Keratinocyte (primary cell): ENCODE measurements around the gene ATF3.

Experiments
- EZH2 ChIP-seq: IDR thresholded peaks from one replicate; pipeline ENCODE4 v1.6.1; 2012; ENCODE audit warnings: inconsistent platforms, mild to moderate bottlenecking, low read length, moderate library complexity
- TF ChIP-seq, protein P1 (sequence below), 3 experiments: IDR thresholded peaks in 1 of 3; conservative IDR thresholded peaks in 1 of 3; optimal IDR thresholded peaks in 1 of 3; 2 replicates in 2 of 3; 3 replicates in 1 of 3; pipeline versions ENCODE3 to v1.5.1; 2011; ENCODE audit warnings: low read length in 3 of 3, mild to moderate bottlenecking in 3 of 3, moderate library complexity in 2 of 3, control low read depth in 1 of 3, inconsistent platforms in 1 of 3; ENCODE audit not compliant: insufficient read depth in 2 of 3; ENCODE audit errors: extremely low read depth in 1 of 3

DNA sequence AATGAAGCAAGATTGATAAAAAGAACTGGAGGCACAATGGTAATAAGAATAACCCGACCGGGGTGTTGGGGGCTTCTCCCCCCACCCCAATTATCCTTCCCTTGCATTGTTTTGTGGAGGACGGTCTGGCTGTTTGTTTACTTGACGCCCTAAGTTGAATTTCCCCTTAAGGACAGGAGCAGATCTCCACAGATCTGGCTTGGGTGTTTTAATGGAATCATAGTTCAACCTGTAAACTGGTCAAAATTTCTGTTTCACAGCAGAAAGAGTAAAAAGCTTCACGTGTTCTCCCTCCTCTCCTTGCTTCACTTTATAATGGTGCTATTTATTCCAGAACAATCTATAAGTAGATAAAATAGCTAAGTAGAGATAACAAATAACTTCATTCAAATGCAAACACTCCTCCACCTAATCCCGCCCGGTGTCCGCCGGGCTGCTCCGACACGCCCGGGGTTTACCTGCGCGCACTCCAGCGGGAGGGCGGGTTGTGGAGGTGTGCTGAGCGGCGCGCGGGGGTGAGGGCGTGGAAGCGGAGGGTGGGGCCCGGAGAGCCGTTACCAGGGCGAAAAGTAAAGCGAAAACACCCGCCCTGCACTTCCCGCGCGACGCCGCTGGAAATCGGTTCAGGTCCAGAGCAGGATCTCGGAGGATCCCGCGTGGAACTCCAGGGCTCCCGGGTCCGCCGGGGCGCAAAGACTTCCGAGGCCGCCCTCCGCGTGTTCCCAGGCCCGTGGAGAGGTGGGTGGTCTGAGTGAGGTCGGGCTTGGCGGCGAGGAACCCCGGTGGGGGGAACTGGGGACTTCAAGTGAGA, 2.0 kb upstream of the ATF3 start:
- TF ChIP-seq, protein P1, sequence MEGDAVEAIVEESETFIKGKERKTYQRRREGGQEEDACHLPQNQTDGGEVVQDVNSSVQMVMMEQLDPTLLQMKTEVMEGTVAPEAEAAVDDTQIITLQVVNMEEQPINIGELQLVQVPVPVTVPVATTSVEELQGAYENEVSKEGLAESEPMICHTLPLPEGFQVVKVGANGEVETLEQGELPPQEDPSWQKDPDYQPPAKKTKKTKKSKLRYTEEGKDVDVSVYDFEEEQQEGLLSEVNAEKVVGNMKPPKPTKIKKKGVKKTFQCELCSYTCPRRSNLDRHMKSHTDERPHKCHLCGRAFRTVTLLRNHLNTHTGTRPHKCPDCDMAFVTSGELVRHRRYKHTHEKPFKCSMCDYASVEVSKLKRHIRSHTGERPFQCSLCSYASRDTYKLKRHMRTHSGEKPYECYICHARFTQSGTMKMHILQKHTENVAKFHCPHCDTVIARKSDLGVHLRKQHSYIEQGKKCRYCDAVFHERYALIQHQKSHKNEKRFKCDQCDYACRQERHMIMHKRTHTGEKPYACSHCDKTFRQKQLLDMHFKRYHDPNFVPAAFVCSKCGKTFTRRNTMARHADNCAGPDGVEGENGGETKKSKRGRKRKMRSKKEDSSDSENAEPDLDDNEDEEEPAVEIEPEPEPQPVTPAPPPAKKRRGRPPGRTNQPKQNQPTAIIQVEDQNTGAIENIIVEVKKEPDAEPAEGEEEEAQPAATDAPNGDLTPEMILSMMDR (optimal IDR thresholded peaks at IDR 0.05 in 1 of 3, IDR thresholded peaks at IDR 0.05 in 1 of 3, conservative IDR thresholded peaks at IDR 0.05 in 1 of 3; ENCODE audit: extremely low read depth in 1 of 3, insufficient read depth in 2 of 3, low read length in 3 of 3), result no peak
- no peak for TF ChIP-seq EZH2
